CD4-positive, alpha-beta T cell treated with Interleukin-1 beta for 1 hour (primary cell): Measurements from ENCODE around the gene ZBTB17.
"Not testable (repeated sequence)": the region's sequence is repeated elsewhere in the genome, so short reads cannot be mapped to it uniquely, and the experiment has no call there.

Experiments
- DNase-seq, 2 donors: peaks; one replicate each; pipeline ENCODE4 v3.0.0-alpha.2; 2020 to 2022

The ZBTB17 gene

GRCh38 chr1:15892857-15893599, 82.9 kb downstream of the ZBTB17 start:
- not testable (repeated sequence) for DNase-seq
